ENCODE measurements around the gene ADAM8.
A peak's percentile ranks its signal among the peaks of the same experiment; 100 is the strongest.
"Not testable (repeated sequence)": the region's sequence is repeated elsewhere in the genome, so short reads cannot be mapped to it uniquely, and the experiment has no call there.

ADAM8 gene

GRCh38 chr10:133266056-133266795 lies 10.4 kb downstream of the ADAM8 start:
- no peak for DNase-seq

GRCh38 chr10:133265052-133265451 lies 11.6 kb downstream of the ADAM8 start:
- DNase-seq = not testable (repeated sequence)

GRCh38 chr10:133264461-133264860 lies 12.2 kb downstream of the ADAM8 start:
- DNase-seq = peak in 2 of 5 donors; percentile 36 to 75

GRCh38 chr10:133263674-133264073 lies 13.0 kb downstream of the ADAM8 start:
- DNase-seq = no peak

DNA sequence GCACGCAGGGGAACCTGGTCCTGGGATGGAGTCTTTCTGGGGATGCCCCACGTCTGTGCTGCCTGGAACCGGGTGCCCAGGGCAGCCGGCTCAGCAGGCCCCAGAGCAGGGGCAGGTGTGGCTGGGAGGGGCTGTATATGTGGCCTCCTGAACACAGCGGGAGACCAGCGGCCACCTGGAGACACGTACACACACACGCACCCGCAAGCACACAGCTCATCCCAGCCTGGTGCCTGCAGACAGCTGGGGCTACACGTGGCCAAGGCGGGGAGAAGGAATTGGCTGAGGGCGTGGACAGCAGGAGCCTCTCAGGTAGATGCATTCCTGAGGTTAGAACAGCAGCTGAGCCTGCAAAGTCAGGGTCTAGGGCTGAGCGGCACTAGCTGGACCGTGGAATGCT lies 14.0 kb downstream of the ADAM8 start:
- DNase-seq = no peak

DNA sequence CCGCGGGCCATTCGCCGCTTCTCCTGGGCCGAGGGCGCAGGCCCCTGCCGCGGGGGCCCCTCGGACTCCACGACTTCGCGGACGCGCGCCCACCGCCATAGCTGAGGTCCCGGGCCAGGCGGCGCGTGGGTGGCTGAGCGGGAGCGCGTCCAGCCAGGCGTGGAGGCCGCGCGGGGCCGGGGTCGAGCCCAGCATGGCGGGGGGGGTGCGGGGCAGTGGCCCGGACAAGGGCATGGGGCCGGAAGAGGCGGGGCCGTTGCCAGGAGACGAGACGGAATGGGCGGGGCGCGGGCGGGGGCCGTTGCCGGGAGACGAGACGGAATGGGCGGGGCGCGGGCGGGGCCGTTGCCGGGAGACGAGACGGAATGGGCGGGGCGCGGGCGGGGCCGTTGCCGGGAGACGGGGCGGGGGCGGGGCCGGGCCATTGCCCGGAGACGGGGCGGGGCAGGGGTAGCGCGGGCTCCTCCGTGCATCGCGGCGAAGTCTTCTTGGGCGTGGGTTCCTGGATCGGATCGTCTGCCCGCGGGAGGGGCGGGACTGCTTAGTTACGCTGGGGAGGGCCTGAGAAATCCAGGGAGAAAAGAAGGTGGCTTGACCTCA lies 14.8 kb downstream of the ADAM8 start:
- peak; percentile 73 to 86 (median 78) for DNase-seq

DNA sequence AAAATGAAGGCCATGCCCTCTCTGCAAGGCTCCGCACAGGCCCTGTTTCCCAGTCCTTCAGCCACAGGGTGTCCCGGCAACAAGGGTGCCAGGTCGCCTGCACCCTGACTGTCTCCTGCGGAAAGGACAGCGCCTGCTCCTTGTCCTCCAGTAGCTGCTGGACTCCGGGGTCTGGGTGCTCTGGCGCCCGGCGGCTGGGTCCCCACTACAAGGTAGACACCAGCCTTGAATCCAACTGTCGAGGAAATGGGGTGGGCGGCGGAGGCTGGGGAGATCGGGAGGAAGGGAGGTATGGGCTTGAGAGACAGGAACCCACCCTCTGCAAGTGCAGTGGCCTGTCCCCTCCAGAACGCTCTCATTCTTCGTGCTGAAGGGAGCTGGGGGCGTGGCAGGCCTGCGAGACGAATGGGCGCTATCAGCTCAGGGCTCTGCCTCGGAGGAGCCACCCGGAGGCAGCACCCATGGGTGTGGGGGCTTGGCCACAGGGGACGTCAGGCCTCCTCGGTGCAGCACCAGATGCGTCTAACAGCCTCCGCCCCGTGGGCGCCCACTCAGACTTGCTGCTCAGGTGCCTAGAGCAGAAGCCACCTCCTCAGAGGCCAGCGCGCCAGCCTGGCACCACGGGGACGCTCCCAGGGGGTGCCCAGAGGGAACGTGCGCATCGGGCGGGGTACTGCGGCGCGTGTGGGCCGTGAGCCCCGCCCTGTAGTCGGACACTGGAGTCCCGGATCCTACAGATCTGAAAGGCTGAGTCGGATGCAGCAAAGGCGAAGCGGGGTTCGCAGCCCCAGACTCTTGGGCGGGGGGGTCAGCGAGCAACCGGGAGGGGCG lies 15.6 kb downstream of the ADAM8 start:
- DNase-seq = peak; percentile 49 to 63 (median 53)

GRCh38 chr10:133259602-133259989 lies 17.1 kb downstream of the ADAM8 start:
- DNase-seq = no peak

DNA sequence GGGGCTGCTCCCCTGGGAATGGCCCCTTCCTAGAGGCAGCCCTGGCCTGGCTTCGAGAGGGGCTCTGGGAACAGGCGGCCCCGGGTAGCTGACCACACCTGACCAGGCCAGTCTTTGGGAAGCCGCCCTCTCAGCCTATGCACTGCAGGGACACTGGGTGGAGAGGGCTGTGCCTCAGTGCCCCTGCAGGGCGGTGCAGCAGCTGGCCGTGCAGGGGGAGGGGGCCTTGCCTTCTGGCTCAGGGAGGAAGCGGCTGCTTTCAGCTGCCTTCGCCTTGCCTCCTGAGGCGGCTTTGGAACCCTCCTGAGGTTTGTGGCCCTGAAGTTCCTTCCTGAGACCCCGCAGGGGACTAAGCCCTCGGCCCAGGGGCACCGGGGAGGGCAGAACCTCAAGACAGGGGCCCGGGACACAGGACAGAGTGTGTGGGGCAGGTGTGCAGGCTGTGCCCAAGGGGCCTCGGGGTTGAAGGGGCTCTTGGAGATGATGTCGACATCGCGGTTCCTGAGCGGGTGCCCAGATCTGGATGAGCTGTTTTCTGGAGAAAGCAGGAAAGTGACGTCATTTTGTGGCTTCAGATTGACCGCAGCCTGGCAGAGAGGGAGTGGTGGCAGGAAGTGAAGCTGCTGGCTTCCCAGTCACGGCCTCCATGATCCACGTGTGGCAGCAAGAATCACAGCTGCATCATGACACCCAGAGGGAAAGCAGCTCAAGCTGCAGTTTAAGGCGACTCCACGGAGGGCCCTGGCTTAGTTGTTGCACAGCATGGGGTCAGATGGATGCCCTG lies 17.7 kb downstream of the ADAM8 start:
- peak; percentile 53 to 92 (median 70) for DNase-seq

GRCh38 chr10:133258066-133258817 lies 18.4 kb downstream of the ADAM8 start:
- DNase-seq = peak in 1 of 5 donors; percentile 58

DNA sequence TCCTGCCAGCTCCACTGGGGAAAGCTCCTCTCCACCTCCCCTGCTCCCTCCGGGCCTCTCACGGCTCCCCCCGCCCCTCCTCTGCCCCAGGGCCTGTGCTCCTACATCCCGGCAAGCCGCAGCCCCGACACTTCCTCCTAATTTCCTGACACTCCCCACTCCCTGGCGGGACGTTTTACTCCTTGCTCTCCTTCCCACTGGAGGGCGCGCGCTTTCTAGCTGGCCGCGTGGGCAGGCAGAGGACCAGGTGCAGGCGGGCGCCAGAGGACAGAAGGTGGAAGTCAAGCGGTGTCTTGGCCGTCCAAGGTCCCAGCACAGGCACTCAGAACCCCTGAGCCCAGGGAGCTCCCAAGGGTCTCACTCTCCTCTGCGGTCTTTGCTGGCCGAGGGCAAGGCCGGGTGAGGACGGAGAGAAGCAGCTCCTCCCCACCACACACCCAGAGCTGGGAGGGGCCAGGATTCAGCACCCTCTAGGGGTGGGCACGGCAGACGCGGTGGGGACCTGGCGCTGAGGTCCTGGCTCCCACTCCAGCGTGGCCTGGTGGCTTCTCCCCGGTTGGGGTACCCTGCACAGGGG lies 19.1 kb downstream of the ADAM8 start:
- DNase-seq = no peak

DNA sequence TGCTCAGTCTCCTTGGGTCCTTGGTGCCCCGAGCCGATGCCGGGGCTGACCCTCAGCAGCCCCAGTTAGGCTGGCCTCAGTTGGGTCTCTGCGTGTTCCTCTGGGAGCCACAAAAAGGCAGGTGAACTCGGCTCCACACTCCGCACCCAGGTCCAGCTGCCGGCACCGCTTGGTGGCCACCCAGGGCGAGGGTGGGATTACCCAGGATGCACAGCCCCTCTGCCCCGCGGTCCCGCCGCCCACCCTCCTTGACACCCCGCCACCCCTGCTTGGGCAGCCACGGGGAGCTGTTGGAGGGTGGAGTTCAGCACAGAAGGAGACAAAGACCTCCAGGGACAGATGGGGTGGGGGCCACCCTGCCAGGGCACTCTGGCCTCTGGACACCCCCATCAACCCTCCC lies 21.3 kb downstream of the ADAM8 start:
- DNase-seq = no peak

DNA sequence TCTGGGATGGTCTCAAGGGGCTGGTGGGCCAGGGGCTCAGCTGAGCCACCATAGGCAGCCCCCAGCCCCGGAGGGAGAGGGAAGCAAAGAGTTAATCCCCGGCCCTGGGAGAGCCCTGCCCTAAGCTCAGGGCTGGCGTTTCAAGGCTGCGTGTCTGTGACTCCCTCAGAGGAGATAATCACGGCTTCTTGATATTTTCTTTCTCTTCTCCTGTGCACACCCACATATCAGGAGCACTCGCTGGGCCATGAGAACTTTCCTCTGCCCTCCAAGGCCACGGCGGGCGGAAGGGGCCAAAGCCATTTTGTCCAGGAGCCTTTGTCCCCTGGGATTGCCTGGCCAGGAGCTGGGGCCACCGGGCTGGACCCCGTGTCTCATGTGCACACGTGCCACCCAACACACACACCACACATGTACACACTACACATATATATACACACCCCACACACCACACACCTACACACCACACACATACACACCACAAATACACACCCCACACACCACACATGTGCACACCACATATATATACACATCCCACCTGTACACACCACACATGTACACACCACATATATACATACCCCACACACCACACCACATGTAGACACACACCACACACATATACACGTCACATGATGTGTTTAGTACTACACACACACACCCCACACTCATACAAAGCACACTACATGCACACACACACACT lies 22.1 kb downstream of the ADAM8 start:
- DNase-seq = no peak

GRCh38 chr10:133253361-133253955 lies 23.2 kb downstream of the ADAM8 start:
- DNase-seq = no peak

DNA sequence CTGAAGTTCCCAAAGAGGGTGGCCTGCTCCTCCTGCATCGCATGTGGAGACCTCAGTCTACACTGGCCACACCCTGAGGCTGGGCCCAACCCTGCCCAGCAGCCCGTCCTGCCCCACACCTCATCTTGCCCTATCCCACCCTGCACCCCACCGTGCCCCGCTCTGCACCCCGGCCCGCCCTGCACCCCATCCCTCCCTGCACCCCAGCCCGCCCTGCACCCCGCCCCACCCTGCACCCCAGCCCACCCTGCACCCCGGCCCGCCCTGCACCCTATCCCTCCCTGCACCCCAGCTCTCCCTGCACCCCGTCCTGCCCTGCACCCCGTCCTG lies 24.5 kb downstream of the ADAM8 start:
- DNase-seq = no peak

DNA sequence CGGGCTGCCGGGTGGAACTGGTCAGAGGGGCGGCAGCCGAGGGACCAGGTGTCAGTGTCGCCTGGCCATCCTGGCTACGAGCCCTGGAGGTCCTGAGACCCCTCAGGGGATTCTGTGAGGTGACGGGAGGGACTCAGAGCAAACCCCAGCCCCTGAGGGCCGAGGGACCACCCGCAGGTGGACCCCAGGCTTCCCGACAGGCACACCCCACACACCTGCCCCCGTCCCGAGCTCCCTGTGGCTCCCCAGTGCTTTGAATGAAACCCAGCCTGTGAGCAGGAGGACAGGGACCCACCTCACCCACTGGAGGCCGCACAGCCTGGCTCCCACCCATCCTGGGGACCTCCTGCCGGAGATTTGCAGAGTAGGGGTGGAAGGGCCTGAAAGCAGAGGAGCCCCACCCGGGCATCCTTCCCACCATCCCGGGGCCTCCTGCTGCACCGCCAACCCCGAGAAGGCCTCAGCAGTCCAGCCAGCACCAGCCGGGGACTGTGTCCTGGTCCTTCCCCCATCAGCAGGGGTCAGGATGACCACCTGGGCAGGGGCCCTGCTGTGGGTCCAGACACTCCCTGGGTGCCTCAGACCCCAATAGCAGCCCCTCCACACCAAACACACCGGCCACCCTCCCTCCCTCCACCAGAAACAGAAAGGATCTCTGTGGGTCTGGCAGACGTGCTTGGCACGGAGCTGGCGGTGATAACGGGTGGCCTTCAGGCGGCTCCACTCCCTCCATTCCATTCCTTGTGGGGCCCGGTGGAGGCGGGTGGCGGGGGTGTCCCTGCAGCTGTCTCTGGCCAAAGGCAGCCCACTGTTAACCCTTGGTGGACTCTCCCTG lies 25.1 kb downstream of the ADAM8 start:
- no peak for DNase-seq

GRCh38 chr10:133249975-133250754 lies 26.5 kb downstream of the ADAM8 start:
- no peak for DNase-seq

GRCh38 chr10:133249094-133249780 lies 27.4 kb downstream of the ADAM8 start:
- DNase-seq = no peak

Data from T-helper 1 cell (primary cell).